Smooth muscle cell (in vitro differentiated cells): ENCODE results near the gene SPP2. TPM values are rescaled to one million over a fixed set of nuclear protein-coding genes. Genes with fewer than 3 reads are reported as not detected.

Experiments used
- DNase-seq: peaks from one replicate; lab custom pipeline; 2025; ENCODE audit not compliant: unreplicated experiment; lab: John Stamatoyannopoulos, UW
- H2AFZ ChIP-seq: fragments of 200-600 bp; sonication (generic); 2 replicates; pipeline ENCODE4 v1.6.0; 2016; ENCODE audit warnings: antibody characterized with exemption, low read depth, mild to moderate bottlenecking
- H3F3A ChIP-seq: fragments of 200-600 bp; sonication (generic); 2 replicates; pipeline ENCODE4 v1.6.0; 2017; ENCODE audit warnings: antibody characterized with exemption, low read depth
- H3K27ac ChIP-seq: fragments of 200-600 bp; sonication (generic); 2 replicates; pipeline ENCODE4 v1.5.1; 2016; ENCODE audit warnings: low read depth, mild to moderate bottlenecking
- H3K27me3 ChIP-seq: fragments of 200-600 bp; sonication (generic); 2 replicates; pipeline ENCODE4 v1.6.1; 2016; ENCODE audit warnings: low read depth, mild to moderate bottlenecking
- H3K36me3 ChIP-seq: fragments of 200-600 bp; sonication (generic); 2 replicates; pipeline ENCODE4 v1.5.1; 2016; ENCODE audit warnings: low read depth
- H3K4me1 ChIP-seq: fragments of 200-600 bp; sonication (generic); 2 replicates; pipeline ENCODE4 v1.5.1; 2016; ENCODE audit warnings: low read depth
- H3K4me2 ChIP-seq: fragments of 200-600 bp; sonication (generic); 2 replicates; pipeline ENCODE4 v1.6.0; 2016; ENCODE audit warnings: mild to moderate bottlenecking
- H3K4me3 ChIP-seq: fragments of 200-600 bp; sonication (generic); 2 replicates; pipeline ENCODE4 v1.5.1; 2016; ENCODE audit warnings: mild to moderate bottlenecking
- H3K79me2 ChIP-seq: fragments of 200-600 bp; sonication (generic); 2 replicates; pipeline ENCODE4 v1.6.0; 2016; ENCODE audit warnings: low read depth, mild to moderate bottlenecking
- H3K9ac ChIP-seq: fragments of 200-600 bp; sonication (generic); 2 replicates; pipeline ENCODE4 v1.6.0; 2016; ENCODE audit warnings: low read depth
- H3K9me3 ChIP-seq: fragments of 200-600 bp; sonication (generic); replicated peaks from 2 replicates; pipeline ENCODE4 v1.5.1; 2016; ENCODE audit warnings: low read depth
- H4K20me1 ChIP-seq: fragments of 200-600 bp; sonication (generic); 2 replicates; pipeline ENCODE4 v1.6.0; 2016; ENCODE audit warnings: low read depth
- CTCF ChIP-seq: fragments of 200-600 bp; sonication (generic); IDR thresholded peaks from 2 replicates; pipeline ENCODE4 v1.5.1; 2017; ENCODE audit warnings: borderline replicate concordance, mild to moderate bottlenecking, antibody characterized with exemption; ENCODE audit not compliant: insufficient read depth, poor library complexity, severe bottlenecking
- WGBS: methylation state at CpG from one replicate; pipeline ENCODE4 v1.1.7; 2016; ENCODE audit warnings: low lambda C conversion rate; 5-methylcytosine and 5-hydroxymethylcytosine counted together
- polyA plus RNA-seq: library from polyadenylated mRNA; unstranded; fragments of >200 nt; fragmentation: Nextera tagmentation; extraction: Ambion mirVana; gene quantifications from 2 replicates; pipeline ENCODE4 v1.2.1, GENCODE V29; 2016
- total RNA-seq: library from RNA; depleted of rRNA; stranded (reverse); fragments of >200 nt; gene quantifications from 2 replicates; pipeline ENCODE4 v1.2.3, GENCODE V29; 2014

The SPP2 gene
- total and polyA plus RNA-seq, 2 experiments from 2014 or later, result not detected

GRCh38 chr2:234075947-234076346 lies 25.4 kb downstream of the SPP2 start:
- Histone ChIP-seq H3K4me2 (no peak overlapping the region), H3K4me1 (no peaks in the 10 kb centered on the region), H3F3A (no peaks in the 10 kb centered on the region), H3K9ac (no peak overlapping the region), H3K36me3 (no peaks in the 10 kb centered on the region), H3K27me3 (no peaks in the 10 kb centered on the region), H3K4me3 (no peak overlapping the region), H3K9me3 (no peaks in the 10 kb centered on the region), H3K27ac (no peak overlapping the region), H4K20me1 (no peaks in the 10 kb centered on the region), H3K79me2 (no peaks in the 10 kb centered on the region), H2AFZ (no peak overlapping the region)
- no peak for DNase-seq
- no peak for TF ChIP-seq CTCF
- 82% methylated on average over 8 of the region's 8 CpGs for WGBS

- Histone ChIP-seq H3K27ac (no peak overlapping the region), H3K79me2 (no peaks in the 10 kb centered on the region), H3K9me3 (no peaks in the 10 kb centered on the region), H3K4me2 (no peak overlapping the region), H3F3A (no peaks in the 10 kb centered on the region), H3K4me1 (no peaks in the 10 kb centered on the region), H3K36me3 (no peaks in the 10 kb centered on the region), H3K27me3 (no peaks in the 10 kb centered on the region), H3K9ac (no peak overlapping the region), H4K20me1 (no peaks in the 10 kb centered on the region), H3K4me3 (no peak overlapping the region), H2AFZ (no peak overlapping the region)
- no peak for DNase-seq
- WGBS, result 96% methylated on average over 3 of the region's 3 CpGs
- TF ChIP-seq CTCF, result no peak
Measured at GRCh38 chr2:234076451-234076850, 25.9 kb downstream of the SPP2 start.

DNA sequence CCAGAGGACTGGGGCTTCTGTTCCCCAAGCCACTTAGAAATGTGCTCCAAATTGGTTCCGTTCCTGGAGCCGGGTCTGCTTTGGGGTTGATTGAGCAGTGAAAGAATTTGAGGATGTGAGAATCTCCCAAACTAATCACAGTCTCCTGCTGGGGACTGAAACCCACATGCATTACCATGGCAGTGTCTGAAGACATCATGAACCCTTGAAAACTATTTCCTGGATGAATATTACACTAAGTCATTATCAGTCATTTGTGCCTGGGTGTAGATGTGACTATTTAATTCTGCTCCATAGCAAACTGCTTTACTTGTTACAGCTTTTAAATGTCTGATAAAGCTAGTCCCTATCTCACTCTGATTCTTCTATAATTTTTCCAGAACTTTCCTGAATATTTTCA lies 27.6 kb downstream of the SPP2 start:
- Histone ChIP-seq H3K4me3 (no peak overlapping the region), H3K4me1 (no peaks in the 10 kb centered on the region), H4K20me1 (no peaks in the 10 kb centered on the region), H3K9ac (no peak overlapping the region), H3K36me3 (no peaks in the 10 kb centered on the region), H3K9me3 (no peaks in the 10 kb centered on the region), H3K79me2 (no peaks in the 10 kb centered on the region), H2AFZ (no peak overlapping the region), H3F3A (no peaks in the 10 kb centered on the region), H3K27ac (no peak overlapping the region), H3K4me2 (no peak overlapping the region), H3K27me3 (peaks cover 3% of the 10 kb centered on the region)
- WGBS, result 93% methylated on average over 2 of the region's 2 CpGs
- DNase-seq, result no peak
- TF ChIP-seq CTCF, result no peak

- H3K27ac ChIP-seq, result no peak overlapping the region
- no peaks in the 10 kb centered on the region for H3K9me3 ChIP-seq
- no peak overlapping the region for H2AFZ ChIP-seq
- H3K4me3 ChIP-seq, result no peak overlapping the region
- H3K4me1 ChIP-seq, result no peaks in the 10 kb centered on the region
- TF ChIP-seq CTCF, result no peak
- no peaks in the 10 kb centered on the region for H3K36me3 ChIP-seq
- no peaks in the 10 kb centered on the region for H4K20me1 ChIP-seq
- H3F3A ChIP-seq, result no peaks in the 10 kb centered on the region
- no peak overlapping the region for H3K9ac ChIP-seq
- H3K79me2 ChIP-seq, result no peaks in the 10 kb centered on the region
- 86% methylated on average over 15 of the region's 15 CpGs for WGBS
- DNase-seq, result no peak
- H3K27me3 ChIP-seq, result peaks cover 7% of the 10 kb centered on the region
- H3K4me2 ChIP-seq, result no peak overlapping the region
Measured at GRCh38 chr2:234081970-234082822, 31.7 kb downstream of the SPP2 start.
